Activated T-helper 9 cell treated with anti-CD3 and anti-CD28 coated beads, Interleukin-2, amount 50 U/mL, for 16 hours (primary cell): Measurements from ENCODE around the gene BTBD6.
"Not testable (repeated sequence)": the region's sequence is repeated elsewhere in the genome, so short reads cannot be mapped to it uniquely, and the experiment has no call there.

Experiments
- DNase-seq: peaks from one replicate; pipeline ENCODE4 v3.0.0-alpha.2; 2020; ENCODE audit warnings: low read depth

The BTBD6 gene

DNA sequence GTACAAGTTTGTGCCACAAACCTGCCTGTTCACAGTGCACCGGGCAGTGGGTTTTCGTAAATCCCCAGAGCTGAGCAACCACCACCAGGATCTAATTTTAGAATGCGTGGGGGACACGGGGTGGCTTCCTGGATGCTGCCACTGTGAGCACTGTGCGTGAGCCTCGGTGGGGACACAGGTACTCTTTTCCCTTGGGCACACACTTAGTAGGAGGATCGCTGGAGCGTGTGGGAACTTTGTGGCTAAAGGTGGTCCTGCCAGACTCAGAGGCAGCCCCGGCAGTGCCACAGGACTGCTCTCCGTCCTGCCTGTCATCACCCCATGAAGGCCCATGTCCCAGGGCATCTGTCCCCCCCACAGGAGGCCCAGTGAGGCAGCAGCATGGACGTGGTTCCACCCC, 21.1 kb downstream of the BTBD6 start:
- no peak for DNase-seq

DNA sequence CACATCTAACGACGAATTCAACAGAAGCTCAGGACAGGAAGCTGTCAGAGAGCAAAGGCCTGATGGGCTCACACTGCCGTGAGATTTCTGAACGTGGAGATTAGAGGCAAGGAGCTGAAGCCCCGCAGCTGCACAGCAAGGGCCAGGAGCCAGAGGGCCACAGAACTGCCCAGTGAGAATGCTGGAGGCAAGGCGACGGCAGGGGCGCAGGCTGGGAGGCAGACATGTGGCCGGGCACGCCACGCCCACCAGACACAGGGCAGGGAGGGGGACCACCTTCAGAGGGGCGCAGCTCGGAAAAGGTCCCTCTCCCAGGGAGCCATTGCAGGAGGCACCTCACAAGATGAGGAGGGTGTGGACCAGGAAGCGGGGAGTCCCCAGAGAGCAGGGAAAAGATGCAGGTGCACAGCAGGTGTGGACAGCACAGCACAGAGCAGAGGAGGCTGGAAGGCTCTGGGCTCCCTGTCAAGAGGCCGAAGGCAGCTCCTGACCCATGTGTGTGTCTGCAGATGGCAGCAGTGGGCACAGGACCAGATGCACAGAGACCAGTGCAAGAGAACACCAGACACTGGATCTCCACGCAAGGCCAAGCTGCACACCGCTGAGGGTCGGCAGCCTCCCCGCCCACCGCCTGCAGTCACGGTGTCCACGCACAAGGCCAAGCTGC, 23.0 kb downstream of the BTBD6 start:
- no peak for DNase-seq

DNA sequence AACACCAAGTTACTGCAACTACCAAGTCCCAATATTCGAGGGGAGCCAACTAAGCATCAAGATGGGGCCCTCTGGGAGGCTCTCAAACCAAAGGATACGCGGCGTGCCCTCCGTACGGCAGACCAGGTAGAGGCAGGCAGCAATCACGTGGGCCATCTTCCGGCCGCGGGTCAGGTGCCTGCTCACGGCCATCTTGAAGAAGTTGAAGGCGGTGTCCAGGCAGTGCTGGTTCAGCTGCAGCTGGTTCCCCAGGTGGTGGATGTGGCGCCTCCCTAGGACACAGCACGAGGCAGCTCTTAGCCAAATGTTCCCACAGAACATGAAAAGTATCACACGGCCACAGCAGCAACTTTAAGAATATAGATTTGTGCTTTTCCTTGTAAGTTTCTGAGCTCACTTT, 24.3 kb downstream of the BTBD6 start:
- DNase-seq = no peak

DNA sequence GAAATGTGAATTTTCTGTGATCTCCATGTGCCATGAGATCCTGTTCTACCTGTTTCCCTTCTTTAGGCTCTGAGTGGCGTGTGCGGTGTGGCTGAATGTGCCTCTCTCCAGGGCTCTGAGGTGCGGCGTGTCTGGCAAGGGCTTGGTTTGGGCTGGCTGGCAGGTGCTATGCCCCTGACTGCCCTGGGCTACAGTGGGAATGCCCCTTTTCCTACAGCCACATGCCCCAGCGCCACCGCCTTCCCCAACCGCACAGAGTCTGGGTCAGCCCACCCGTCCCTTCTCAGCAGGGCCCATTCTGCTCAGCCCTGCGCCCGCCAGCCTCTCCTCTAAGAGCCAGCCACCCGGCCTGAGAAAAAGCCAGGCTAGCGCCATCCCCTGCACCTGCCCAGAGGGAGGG, 24.7 kb downstream of the BTBD6 start:
- no peak for DNase-seq

DNA sequence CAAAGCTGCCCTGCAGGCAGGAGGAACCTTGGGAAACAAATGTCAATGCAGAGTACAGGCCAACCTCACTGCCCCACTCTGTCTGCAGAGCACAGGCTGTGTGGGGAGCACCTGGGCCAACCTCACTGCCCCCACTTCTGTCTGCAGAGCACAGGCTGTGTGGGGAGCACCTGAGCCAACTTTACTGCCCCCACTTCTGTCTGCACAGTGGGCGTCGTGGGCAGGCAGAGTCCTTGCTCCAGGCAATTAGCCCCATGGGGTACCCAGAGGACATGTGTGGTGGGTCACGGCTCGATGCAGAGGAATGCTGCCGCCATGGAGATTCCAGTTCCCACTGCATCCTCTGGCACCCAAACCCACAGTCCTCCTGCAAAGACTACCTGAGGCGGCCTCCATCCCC, 26.3 kb downstream of the BTBD6 start:
- DNase-seq = no peak

DNA sequence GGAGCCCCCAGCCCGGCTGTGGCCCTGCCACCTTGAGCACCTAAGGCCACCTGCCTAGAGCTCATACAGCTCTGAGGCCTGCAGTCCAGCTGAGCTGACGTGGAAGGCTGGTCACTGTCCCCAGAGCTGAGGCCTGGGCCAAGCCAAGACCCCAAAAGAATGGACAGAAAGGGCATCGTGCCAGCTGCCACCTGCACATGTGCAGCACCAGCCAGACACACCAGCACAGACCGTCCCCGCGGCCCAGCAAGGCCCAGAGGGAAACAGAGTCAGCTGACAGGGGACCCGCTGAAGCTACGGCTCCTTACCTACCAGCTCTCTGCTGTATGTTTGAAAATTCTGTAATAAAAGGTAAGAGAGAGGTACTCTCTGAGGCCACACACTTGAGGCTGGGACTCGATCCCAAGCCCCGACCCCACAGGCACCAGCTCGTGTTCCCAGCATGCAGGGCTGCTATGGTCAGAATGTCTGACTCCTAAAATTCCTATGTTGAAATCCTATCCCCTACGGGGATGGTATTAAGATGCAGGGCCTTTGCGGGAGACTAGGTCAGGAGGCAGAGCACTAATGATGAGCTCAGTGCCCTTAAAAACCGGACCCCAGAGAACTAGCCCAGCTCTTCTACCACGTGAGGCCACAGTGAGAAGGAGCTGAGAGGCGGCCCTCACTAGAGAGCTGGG, 27.1 kb downstream of the BTBD6 start:
- no peak for DNase-seq

DNA sequence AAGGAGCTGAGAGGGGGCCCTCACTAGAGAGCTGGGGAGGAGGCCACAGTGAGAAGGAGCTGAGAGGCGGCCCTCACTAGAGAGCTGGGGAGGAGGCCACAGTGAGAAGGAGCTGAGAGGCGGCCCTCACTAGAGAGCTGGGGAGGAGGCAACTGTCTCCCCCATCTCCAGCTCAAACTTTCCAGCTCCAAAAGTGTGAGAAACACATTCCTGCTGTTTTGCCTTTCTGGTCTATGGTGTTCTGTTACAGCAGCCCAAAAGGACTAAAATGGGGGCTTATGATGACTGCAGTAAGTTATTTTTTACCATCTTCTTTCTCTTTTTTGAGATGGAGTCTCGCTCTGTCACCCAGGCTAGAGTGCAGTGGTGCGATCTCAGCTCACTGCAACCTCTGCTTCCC, 29.1 kb downstream of the BTBD6 start:
- not testable (repeated sequence) for DNase-seq

DNA sequence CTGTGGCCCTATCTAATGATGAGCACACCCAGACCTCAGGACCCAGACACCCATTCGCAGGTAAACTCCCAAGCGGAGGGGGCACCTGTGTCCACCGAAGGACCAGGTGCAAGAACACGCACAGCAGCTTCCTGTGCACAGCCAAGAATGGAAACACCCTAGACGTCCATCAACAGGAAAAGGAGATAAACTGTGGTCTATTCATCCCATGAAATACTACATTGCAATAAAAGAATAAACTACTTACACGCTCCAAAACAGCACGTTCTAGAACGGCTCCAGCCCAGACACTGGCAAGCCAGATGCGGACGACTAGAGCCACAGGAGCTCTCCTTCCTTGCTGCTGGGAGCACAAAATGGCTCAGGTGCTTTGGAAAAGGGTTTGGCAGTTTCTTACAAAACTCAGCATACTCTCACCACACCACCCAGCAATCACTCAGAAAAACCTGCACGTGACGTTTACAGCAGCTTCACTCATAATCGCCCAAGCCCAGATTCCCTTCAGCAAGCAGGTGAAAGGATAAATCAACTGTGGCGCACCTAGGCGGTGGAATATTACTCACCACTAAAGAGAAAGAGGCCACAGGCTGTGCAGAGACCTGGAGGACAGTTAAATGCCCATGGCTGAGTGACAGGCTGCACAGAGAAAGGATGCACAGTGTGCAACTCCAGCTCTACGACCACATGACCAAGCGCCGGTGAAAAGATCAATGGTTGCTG, 31.5 kb downstream of the BTBD6 start:
- DNase-seq = no peak

DNA sequence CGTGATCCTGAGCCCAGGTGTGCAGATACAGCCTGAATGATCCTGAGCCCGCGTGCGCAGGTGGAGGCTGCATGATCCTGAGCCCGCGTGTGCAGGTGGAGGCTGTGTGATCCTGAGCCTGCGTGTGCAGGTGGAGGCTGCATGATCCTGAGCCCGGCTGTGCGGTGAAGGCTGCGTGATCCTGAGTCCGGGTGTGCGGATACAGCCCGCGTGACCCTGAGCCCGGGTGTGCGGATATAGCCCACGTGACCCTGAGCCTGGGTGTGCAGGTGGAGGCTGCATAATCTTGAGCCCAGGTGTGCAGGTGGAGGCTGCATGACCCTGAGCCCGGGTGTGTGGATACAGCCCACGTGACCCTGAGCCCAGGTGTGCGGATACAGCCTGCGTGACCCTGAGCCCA, 32.2 kb downstream of the BTBD6 start:
- DNase-seq = no peak

DNA sequence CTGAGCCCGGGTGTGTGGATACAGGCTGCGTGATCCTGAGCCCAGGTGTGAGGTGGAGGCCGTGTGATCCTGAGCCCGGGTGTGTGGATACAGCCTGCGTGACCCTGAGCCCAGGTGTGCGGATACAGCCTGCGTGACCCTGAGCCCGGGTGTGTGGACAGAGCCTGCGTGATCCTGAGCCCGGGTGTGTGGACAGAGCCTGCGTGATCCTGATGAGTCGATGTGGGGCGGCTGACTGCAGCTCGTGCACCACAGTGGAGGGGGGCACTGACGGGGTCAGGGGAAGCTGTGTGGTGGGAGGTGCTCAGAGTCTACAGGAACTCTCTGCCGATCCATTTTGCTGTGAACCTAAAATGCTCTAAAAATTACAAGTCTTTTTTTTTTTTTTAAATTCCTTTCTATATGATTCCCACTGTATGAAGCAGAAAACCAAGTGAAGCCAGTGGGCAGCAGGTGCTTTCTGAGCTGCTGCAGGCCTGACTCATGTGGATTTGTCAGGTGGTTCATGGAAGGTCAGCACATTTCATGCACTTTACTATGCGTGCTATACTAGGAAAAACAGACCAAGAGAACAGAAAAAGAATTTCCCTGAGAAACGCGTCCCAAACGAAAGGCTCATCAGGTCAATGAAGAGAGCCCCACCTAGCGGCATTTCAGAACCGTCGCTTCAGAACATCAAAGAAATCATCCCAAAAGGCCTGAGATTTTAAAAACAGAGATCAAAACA, 33.2 kb downstream of the BTBD6 start:
- no peak for DNase-seq

DNA sequence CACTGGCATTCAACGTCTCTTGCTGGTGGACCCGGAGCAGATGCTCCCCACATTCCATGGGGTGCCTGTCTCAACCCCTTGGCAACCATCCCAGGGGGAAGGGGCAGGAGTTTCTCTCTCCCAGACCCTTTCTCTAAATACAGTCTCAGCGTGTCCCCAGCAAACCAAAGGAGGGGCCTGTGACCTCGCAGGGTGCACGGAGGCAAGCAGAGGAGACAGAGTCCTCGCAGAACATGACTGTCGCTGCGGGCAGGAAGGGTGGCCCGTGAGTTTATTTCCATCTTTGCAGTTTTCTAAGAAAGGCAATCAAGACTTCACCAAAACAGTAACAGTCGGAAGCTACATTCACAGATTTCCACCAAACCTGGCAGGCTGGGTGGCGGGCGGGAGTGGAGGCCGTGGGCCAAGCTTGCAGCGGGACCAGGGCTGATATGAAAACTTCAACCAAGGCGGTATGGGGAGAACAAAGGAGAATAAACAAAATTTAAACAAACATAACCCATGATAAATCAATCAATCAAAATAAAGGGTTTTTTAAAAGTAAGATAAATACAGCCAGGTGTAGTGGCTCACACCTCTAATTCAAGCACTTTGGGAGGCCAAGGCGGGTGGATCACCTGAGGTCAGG, 33.9 kb downstream of the BTBD6 start:
- no peak for DNase-seq

DNA sequence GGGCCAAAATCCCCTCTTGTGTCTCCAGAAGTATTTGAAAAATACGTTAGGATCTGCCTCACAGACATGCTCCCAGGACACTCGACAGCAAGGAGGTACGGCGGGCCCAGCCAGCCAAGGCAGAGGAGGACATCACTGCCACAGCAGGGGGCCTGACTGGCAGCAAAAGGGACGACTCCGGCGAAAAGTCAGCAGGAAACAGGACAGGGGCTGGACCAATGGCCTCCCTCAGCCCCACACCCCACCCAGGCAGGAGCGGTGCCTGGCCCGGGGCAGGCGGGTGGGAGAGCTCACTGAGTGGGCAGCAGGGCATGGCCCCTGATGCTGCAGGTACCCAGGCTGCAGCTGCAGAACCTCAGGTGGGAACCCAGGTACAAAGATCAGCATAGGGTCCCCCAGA, 34.7 kb downstream of the BTBD6 start:
- DNase-seq = no peak

DNA sequence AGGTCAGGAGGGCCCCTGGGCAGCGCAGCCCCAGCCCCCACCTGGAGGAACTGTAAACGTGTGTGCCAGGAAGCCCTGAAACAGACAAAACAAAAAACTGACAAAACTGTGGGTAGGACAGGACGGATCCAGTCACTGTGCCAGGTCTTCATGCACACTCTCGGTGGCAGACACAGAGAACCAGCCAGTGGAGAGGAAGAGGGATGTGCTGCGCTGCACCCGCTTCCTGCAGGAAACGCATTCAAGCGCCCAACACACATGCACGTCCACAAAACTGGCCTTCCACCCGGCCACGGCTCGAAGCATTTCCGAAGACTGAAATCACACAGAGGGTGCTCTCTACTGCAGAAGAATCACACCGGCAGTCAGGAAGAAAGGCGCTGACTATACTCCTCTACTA, 35.6 kb downstream of the BTBD6 start:
- DNase-seq = no peak

DNA sequence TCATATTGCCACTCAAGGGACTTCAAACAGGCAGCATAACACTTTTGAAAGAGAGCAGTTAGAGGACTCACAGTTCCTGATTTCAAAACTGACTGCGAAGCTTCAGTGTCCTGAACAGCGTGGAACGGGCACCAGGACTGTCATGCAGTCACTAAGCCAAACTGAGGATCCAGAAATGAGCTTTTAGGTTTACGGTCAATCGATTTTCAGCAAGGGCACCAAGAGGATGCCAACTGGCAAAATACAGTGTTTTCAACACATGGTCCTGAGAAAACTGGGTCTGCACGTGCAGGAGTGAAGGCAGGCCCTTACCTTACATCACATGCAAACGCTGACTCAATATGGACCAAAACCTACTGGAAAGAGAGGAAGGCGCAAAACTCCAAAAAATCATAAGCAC, 36.8 kb downstream of the BTBD6 start:
- DNase-seq = no peak

DNA sequence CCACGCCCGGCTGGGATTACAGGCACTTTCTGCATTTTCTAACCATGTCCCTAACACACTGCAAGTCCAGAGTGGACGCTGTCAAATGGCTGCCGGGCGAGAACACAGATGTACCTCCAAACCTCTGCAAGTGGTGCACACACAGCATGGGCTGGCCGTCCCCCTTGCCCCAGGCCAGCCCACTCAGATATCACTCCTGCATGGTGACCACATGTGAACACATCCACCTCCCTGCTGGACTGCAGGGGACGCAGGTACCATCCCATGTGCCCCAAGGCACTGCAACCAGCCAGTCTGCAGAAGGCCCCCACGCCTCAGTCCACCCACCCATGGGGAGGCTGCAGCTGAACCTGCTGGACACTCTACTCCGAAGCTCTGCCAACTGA, 38.4 kb downstream of the BTBD6 start:
- no peak for DNase-seq

DNA sequence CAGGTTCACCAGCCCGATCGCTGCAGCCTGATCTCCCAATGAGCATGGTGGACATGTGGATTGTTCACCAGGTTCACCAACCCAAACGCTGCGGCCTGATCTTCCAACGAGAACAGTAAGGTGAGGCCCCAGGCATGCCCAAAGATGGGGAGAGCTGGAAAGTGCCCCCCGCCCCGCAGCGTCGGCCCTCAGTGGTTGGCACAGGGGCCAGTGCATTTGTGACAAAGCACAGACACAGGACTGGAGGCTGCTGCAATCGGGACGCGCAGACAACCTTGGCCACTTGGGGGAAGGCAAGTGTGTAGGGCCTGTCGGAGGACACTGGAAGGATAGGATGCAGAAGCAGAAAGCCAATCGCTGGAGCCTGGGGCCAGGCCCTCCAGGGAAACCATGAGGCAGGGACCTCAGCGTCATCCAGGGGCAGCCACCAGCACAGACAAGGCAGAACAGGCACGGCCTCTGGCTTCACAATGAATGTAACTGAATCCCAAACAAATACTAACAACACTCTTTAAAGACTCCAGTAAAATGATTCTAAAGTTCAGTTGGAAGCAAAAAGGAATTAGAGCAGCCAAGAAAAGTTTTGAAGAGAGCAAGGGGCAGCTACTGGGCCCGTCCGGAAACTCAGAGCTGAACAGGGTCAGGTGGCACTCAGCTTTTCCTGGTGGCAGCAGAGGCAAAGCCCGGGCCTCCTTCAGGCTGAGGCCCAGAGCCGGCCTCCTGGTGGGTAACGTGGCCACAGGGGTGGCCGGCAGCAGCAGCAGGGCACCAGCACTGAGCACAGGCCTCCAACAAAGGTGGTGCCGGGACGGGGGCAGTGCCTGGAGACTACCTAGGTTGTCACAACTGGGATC, 39.1 kb downstream of the BTBD6 start:
- DNase-seq = no peak

DNA sequence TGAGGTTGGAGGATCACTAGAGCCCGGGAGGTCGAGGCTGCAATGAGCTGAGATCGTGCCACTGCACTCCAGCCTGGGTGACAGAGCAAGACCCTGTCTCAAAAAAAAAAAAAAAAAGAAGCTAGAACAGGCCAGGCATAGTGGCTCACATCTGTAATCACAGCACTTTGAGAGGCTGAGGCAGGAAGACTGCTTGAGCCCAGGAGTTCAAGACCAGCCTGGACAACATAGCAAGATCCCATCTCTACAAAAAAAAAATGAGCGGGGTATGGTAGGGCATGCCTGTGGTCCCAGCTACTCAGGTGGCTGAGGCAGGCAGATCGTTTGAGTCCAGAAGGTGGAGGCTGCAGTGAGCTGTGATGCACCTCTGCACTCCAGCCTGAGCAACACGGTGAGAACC, 40.6 kb downstream of the BTBD6 start:
- DNase-seq = not testable (repeated sequence)

DNA sequence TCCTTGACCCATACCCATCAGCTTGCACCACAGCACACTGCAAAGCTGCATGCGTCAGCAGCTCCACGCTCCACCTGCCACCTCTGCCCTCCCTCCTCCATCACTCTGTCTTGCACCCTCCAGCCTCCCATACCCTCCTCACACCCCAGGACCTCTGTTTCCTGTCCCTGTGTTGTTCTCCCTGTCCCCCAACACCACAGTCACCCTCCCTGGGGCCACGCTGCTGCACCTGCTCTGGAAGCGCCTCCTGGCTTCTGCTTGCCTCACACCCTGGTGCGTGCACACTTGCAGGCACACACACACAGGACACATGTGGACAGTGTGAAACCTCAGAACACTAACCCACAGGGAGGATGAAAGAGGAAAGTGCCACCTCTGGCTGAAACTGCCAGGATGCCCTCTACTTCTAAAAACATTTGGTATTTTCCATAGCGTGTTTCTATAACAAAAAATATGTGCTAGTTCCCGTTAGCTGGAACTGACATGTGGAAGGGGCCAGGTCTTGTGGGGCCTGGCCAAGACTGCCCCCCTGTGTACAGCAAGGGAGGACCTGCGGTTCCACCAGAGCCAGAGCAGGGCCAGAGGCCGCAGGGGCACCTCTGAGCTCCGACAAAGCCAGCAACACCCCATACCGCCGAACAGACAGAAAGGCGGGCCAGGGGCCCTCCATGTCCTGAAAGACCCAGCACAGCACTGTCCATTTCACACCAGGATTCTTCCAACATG, 42.5 kb downstream of the BTBD6 start:
- no peak for DNase-seq

DNA sequence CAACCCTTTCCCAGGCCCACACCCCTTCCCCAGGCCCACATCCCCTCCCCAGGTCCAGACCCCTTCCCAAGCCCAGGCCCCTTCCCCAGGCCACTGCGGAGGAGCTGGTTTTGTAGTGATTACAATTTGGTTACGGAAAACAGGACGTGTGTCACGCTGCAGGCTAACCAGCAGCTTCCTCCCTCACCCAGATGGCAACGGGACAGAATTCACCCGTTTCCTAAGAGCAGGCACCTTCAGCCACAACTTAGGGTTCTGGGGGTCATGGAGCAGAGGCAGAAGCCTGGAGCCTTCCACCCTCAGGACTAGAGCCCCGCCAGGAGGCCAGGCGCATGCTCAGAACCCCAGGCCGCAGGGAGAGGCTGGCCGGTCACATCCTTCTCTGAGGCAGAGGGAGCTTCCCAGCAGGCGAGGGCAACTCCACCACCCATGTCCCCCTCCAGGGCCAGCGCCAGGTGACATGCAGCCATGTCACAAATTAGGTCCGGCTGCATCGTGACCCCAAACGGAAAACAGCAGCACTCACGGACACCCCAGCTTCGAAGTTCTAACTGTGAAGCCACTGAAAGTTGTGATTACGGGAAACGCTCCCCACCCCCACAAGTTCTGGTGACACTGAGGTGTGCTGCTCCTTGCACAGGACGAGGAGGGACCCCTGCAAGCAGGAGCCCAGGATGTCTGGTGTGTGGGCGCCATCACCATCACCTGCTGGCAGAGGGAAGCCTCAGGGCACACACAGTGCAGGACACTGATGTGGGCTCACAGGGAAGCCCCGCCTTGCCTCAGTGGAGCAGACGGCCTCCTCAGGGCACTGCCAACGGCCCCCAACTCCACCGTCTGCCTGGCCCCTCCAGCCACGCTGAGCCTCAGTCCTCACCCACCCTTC, 44.7 kb downstream of the BTBD6 start:
- no peak for DNase-seq

DNA sequence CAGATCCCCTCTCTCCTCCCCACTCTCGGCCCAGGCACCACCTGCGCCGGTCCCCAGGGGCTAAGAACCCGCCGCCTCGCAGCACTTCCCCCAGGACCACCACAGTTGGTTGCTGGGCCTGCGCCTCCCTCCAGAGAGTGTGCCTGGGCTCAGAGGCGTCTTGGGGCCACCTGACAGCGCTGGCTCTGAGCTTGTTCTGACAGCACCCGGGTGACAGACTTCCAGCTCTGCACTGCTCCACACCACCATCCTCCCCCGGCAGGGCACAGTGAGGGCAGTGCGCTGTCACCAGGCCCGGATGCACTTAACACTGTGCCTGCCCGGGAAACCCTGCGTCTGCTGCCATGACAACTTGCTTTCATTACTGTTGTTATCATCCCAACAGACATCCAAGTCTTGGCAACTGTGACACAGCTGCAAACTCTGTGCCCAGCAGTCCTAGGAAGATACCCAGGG, 45.8 kb downstream of the BTBD6 start:
- no peak for DNase-seq
